Astrocyte of the cerebellum (primary cell): ENCODE data around the gene INPP4A.

ENCODE experiments used
- DNase-seq: peaks from one replicate; pipeline ENCODE4 v3.0.0-alpha.2; 2011; ENCODE audit warnings: low read depth
- H3K4me3 ChIP-seq: 2 replicates; pipeline ENCODE4 v1.5.1; 2011; ENCODE audit warnings: mild to moderate bottlenecking, low read depth, low read length, moderate library complexity
- CTCF ChIP-seq: IDR thresholded peaks from 2 replicates; pipeline ENCODE4 v1.5.1; 2012; ENCODE audit warnings: low read length, low read depth, moderate library complexity, mild to moderate bottlenecking; ENCODE audit errors: missing control alignments
- in situ Hi-C: cut with HindIII; loops from 2 replicates; pipeline ENCODE4 v1.10.0; 2017; ENCODE audit warnings: low sequenced_read_pairs

Gene INPP4A

DNA sequence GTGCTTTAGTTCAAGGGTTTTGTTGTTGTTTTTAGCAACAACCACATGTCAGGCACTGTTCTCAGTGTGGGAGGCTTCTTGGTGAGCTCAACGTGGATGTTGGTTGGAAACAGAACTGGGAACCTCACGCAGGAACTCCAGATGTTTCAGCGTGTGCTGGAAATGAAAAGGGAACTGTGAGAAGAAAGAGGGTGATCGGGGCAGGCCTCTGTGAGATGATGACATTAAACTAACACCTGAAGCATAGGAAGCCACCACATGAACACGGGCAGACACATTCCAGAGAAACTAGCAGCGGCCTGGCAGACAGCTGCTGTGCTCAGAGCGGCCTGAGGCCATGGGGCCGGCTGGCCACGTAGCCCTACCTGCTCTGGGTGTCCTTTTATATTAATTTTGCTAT is 97.2 kb downstream of the INPP4A start:
- no peak for DNase-seq
- in situ Hi-C loops = no loop called here
- H3K4me3 ChIP-seq = no peak overlapping the region

DNA sequence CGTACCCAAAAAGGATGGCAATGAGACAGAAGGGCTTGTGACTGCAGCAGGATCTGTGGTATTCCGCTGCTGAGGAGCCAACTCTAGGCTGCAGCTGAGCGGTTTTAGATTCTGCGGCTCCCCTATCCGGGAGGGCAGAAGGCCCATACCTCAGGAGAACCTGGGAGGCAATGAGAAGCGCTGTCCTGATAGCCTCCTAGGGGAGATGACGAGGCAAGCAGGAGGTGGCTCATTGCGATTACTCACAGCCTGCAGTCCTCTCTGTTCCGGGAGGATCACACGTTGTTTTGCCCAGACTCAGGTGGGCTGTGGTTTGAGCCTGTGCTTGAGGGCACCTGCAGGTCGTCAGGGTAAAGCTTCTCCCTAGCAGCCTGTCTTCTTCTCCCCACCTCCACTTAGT is 98.6 kb downstream of the INPP4A start:
- no peak for TF ChIP-seq CTCF
- in situ Hi-C loops = no loop called here
- DNase-seq = no peak
- no peak overlapping the region for H3K4me3 ChIP-seq

More for the DNA sequence above, 97.2 kb downstream of the INPP4A start:
- no peak for TF ChIP-seq CTCF

DNA sequence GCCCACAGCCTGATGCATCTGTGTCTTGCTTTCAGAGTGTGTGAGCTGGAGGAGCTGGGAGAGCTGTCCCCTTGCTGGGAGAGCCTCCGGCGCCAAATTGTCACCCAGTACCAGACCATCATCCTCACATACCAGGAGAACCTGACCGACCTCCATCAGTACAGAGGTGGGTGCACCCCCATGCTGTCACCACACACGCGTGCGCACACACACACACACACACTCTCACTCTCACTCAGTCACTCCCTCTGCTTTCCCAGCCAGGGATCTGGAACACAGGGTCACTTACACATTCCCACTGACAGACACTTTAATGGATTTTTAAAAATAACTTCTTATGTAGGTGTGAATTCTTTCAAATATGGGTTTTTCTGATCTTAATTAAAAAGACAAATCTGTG is 99.2 kb downstream of the INPP4A start:
- no peak for TF ChIP-seq CTCF
- DNase-seq = no peak
- in situ Hi-C loops = no loop called here
- no peak overlapping the region for H3K4me3 ChIP-seq

- in situ Hi-C loops = no loop called here
- no peak overlapping the region for H3K4me3 ChIP-seq
- TF ChIP-seq CTCF = no peak
- DNase-seq = no peak
Observed at GRCh38 chr2:98545591-98545990, 100.9 kb downstream of the INPP4A start.

DNA sequence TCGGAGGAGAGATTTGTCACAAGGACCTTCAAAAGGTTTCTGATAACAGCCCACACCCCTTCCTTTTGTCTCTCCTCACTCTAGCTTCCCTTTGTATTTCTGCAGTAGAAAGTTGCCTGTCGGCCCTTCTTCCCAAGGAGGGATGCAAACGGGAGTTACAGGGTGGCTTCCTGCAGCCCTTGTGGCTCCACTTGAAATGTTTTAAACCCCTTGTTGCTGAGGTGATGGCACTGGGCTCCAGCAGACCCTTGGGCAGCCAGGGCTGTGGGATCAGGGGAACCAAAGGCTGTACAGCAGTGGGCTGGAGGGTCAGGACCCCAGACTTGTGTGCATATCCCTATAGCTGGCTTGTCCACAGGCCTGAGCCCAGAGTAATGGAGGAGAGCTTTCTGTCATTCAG is 101.5 kb downstream of the INPP4A start:
- DNase-seq = no peak
- TF ChIP-seq CTCF = no peak
- in situ Hi-C loops = no loop called here
- no peak overlapping the region for H3K4me3 ChIP-seq

- no peak overlapping the region for H3K4me3 ChIP-seq
- in situ Hi-C loops = no loop called here
- TF ChIP-seq CTCF = no peak
- DNase-seq = no peak
Observed at GRCh38 chr2:98547092-98547790, 102.6 kb downstream of the INPP4A start.
